Cardiac fibroblast (primary cell): ENCODE data around the gene LRP1B.

Experiments used
- DNase-seq, 2 donors: peaks; one replicate each; pipeline versions ENCODE4 v3.0.0 to v3.0.0-alpha.2; 2010; ENCODE audit warnings: low read depth in 2 of 2
- H3K4me3 ChIP-seq, 2 donors: replicated peaks in 1 of 2; 1 replicate in 1 of 2; 2 replicates in 1 of 2; pipeline ENCODE4 v1.5.1; 2011; ENCODE audit warnings: low read depth in 2 of 2, low read length in 2 of 2, mild to moderate bottlenecking in 2 of 2, moderate library complexity in 1 of 2
- CTCF ChIP-seq: IDR thresholded peaks from one replicate; pipeline ENCODE4 v1.5.1; 2011; ENCODE audit warnings: low read depth, mild to moderate bottlenecking, low read length, inconsistent platforms

LRP1B gene

GRCh38 chr2:142041105-142041504 lies 89.7 kb downstream of the LRP1B start:
- no peak for DNase-seq
- H3K4me3 ChIP-seq = no peak overlapping the region
- no peak for TF ChIP-seq CTCF

GRCh38 chr2:142040556-142040955 lies 90.3 kb downstream of the LRP1B start:
- no peak for TF ChIP-seq CTCF
- no peak overlapping the region for H3K4me3 ChIP-seq
- no peak for DNase-seq

- H3K4me3 ChIP-seq = no peak overlapping the region
- TF ChIP-seq CTCF = no peak
- no peak for DNase-seq
Measured at GRCh38 chr2:142038826-142039225, 92.0 kb downstream of the LRP1B start.

GRCh38 chr2:142037744-142038143 lies 93.1 kb downstream of the LRP1B start:
- DNase-seq = no peak
- no peak overlapping the region for H3K4me3 ChIP-seq
- no peak for TF ChIP-seq CTCF

- TF ChIP-seq CTCF = no peak
- no peak overlapping the region for H3K4me3 ChIP-seq
- DNase-seq = no peak
Measured at GRCh38 chr2:142037066-142037465, 93.8 kb downstream of the LRP1B start.

GRCh38 chr2:142033393-142033792 lies 97.4 kb downstream of the LRP1B start:
- H3K4me3 ChIP-seq = no peak overlapping the region
- no peak for DNase-seq
- TF ChIP-seq CTCF = no peak

- no peak for TF ChIP-seq CTCF
- DNase-seq = no peak
- no peak overlapping the region for H3K4me3 ChIP-seq
Measured at GRCh38 chr2:142031656-142032055, 99.2 kb downstream of the LRP1B start.
